Lower lobe of right lung (tissue), 2 donors: ENCODE measurements around the gene ARID1B. TPM values are rescaled to one million over a fixed set of nuclear protein-coding genes. Genes with fewer than 3 reads are reported as not detected.
A peak's percentile ranks its signal among the peaks of the same experiment; 100 is the strongest.

ENCODE experiments used
- ATAC-seq, 2 donors: fragments of 200-7000 bp; cut with Tn5 transposase; one replicate each; pipeline ENCODE4 v1.9.1; 2020 to 2022; ENCODE audit warnings: mild to moderate bottlenecking in 2 of 2, moderate library complexity in 2 of 2
- DNase-seq: peaks from one replicate; pipeline ENCODE4 v3.0.0-alpha.2; 2020
- H3K27ac ChIP-seq: fragments of 200-600 bp; one replicate; pipeline ENCODE4 v1.8.0; 2022
- H3K27me3 ChIP-seq: fragments of 200-600 bp; one replicate; pipeline ENCODE4 v1.8.0; 2022; ENCODE audit warnings: low read depth
- H3K36me3 ChIP-seq: fragments of 200-600 bp; one replicate; pipeline ENCODE4 v1.8.0; 2022; ENCODE audit warnings: mild to moderate bottlenecking
- H3K4me1 ChIP-seq: fragments of 200-600 bp; one replicate; pipeline ENCODE4 v1.8.0; 2022
- H3K4me3 ChIP-seq: fragments of 200-600 bp; one replicate; pipeline ENCODE4 v1.8.0; 2022; ENCODE audit warnings: mild to moderate bottlenecking
- H3K9me3 ChIP-seq: fragments of 200-600 bp; one replicate; pipeline ENCODE4 v1.8.0; 2022
- intact Hi-C: fragments of 100-400 bp; cut with DNase I; formaldehyde crosslinking; loops from one replicate; pipeline ENCODE4 v1.11.0; 2022
- total RNA-seq: library from RNA; stranded (reverse); fragmentation: NEBNext Ultra II Directional; extraction: Animal tissue kit (Norgen Biotek cat#: 25700); gene quantifications from one replicate; pipeline ENCODE4 v1.2.1, GENCODE V29; 2021
- TF ChIP-seq, protein P1 (sequence below): fragments of 200-600 bp; IDR thresholded peaks from one replicate; pipeline ENCODE4 v1.8.0; 2022; ENCODE audit warnings: antibody characterized with exemption, mild to moderate bottlenecking
- donor health status: DM: no; HTN: yes; CAD: no; lungs with severe emphysema.

ARID1B gene
- total RNA-seq, 1 donor from 2014 or later, result 95.5 TPM

DNA sequence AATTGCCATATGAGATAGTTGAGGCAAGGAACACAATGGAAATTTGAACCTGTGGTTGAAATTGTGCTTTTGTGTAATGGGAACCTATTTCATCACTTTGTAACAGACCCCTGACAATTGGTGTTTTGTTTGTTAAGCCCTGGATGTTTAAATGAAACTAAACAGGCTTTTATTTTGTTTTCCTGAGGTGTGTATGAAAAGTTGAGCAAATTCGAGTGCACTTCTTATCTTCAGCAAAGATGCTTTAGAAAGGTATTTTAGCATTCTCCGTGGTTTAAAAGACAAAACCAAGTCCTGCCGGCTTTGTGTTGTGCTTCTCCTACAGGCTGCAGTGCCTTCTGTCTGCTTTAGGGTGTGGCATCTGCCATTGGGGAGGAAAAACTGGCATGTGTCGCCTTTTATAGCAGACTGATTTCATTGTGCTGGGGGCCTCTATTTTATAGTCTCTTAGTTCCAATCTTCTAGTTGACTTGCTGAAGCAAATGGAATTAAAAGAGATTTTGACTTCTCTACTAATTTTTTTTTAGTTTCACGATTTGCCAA is 2.2 kb upstream of the ARID1B start:
- intact Hi-C loops, result no loop called here
- DNase-seq, result no peak
- Histone ChIP-seq H3K4me1 (peaks cover 24% of the 10 kb centered on the region), H3K27me3 (no peaks in the 10 kb centered on the region), H3K27ac (no peak overlapping the region), H3K9me3 (no peaks in the 10 kb centered on the region), H3K36me3 (no peaks in the 10 kb centered on the region), H3K4me3 (no peak overlapping the region)
- TF ChIP-seq, protein P1, sequence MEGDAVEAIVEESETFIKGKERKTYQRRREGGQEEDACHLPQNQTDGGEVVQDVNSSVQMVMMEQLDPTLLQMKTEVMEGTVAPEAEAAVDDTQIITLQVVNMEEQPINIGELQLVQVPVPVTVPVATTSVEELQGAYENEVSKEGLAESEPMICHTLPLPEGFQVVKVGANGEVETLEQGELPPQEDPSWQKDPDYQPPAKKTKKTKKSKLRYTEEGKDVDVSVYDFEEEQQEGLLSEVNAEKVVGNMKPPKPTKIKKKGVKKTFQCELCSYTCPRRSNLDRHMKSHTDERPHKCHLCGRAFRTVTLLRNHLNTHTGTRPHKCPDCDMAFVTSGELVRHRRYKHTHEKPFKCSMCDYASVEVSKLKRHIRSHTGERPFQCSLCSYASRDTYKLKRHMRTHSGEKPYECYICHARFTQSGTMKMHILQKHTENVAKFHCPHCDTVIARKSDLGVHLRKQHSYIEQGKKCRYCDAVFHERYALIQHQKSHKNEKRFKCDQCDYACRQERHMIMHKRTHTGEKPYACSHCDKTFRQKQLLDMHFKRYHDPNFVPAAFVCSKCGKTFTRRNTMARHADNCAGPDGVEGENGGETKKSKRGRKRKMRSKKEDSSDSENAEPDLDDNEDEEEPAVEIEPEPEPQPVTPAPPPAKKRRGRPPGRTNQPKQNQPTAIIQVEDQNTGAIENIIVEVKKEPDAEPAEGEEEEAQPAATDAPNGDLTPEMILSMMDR, result no peak
- ATAC-seq, result no peak

DNA sequence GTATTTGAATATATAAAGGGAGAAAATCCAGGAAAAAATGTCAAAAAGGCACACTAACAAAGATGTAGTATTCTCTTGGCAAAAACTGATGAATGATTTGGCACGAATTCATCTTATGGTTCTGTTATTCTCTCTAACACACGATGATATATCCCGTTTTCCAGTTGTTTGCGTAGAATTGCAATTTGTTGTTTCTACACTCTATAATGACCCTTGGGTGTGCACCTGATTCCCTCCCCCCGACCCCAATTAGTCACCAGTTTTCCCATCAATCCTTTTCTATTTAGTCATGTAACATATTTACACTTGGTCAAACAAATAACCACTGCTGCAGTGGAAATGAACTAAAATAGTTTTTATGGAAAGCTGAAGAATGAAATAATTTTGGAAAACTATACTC is 1.5 kb upstream of the ARID1B start:
- H3K9me3 ChIP-seq, result no peaks in the 10 kb centered on the region
- TF ChIP-seq, protein P1, result no peak
- intact Hi-C loops, result no loop called here
- H3K27me3 ChIP-seq, result no peaks in the 10 kb centered on the region
- H3K36me3 ChIP-seq, result no peaks in the 10 kb centered on the region
- ATAC-seq (no peak), DNase-seq (no peak)
- no peak overlapping the region for H3K27ac ChIP-seq
- no peak overlapping the region for H3K4me3 ChIP-seq
- H3K4me1 ChIP-seq, result peaks cover 27% of the 10 kb centered on the region

DNA sequence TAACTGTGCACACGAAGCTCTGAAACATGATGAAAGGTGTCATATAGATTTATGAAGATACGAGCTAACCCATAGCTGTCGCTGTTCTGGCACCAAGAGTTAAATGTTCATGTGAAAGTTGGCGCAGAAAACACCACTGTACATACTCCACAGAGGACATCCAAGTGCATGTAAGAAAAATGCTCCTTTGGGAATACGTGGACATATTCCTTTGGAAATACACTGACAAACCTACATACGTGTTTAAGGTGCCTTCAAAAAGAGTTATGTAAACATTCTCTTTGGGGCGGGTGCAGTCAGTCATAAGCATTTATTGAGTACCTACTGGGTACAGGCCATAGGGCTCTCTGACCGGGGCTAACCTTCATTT is 723 bp upstream of the ARID1B start:
- peaks cover 34% of the 10 kb centered on the region for H3K4me1 ChIP-seq
- H3K9me3 ChIP-seq, result no peaks in the 10 kb centered on the region
- H3K4me3 ChIP-seq, result peak overlapping the region; percentile 71
- no peak for ATAC-seq
- no peaks in the 10 kb centered on the region for H3K36me3 ChIP-seq
- peak overlapping the region; percentile 94 for H3K27ac ChIP-seq
- DNase-seq, result no peak
- intact Hi-C loops, result no loop called here
- no peaks in the 10 kb centered on the region for H3K27me3 ChIP-seq
- TF ChIP-seq, protein P1, result no peak

DNA sequence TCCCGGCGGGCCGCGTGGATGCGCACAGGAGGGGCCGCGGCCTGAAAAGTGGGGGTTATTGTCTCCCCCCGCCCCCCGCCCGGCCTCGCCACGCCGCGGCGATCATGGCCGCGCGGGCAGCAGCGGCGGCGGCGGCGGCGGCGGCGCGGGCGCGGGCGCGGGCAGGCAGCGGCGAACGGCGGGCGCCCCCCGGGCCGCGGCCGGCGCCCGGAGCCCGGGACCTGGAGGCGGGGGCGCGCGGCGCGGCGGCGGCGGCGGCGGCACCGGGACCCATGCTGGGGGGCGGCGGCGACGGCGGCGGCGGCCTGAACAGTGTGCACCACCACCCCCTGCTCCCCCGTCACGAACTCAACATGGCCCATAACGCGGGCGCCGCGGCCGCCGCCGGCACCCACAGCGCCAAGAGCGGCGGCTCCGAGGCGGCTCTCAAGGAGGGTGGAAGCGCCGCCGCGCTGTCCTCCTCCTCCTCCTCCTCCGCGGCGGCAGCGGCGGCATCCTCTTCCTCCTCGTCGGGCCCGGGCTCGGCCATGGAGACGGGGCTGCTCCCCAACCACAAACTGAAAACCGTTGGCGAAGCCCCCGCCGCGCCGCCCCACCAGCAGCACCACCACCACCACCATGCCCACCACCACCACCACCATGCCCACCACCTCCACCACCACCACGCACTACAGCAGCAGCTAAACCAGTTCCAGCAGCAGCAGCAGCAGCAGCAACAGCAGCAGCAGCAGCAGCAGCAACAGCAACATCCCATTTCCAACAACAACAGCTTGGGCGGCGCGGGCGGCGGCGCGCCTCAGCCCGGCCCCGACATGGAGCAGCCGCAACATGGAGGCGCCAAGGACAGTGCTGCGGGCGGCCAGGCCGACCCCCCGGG is 637 bp downstream of the ARID1B start:
- no peaks in the 10 kb centered on the region for H3K9me3 ChIP-seq
- peak overlapping the region; percentile 94 for H3K27ac ChIP-seq
- H3K4me1 ChIP-seq, result peaks cover 45% of the 10 kb centered on the region
- DNase-seq (peak; percentile 74), ATAC-seq (peak; percentile 41 to 65)
- no peaks in the 10 kb centered on the region for H3K36me3 ChIP-seq
- no peaks in the 10 kb centered on the region for H3K27me3 ChIP-seq
- TF ChIP-seq, protein P1, result no peak
- intact Hi-C loops, result no loop called here
- peak overlapping the region; percentile 71 for H3K4me3 ChIP-seq

DNA sequence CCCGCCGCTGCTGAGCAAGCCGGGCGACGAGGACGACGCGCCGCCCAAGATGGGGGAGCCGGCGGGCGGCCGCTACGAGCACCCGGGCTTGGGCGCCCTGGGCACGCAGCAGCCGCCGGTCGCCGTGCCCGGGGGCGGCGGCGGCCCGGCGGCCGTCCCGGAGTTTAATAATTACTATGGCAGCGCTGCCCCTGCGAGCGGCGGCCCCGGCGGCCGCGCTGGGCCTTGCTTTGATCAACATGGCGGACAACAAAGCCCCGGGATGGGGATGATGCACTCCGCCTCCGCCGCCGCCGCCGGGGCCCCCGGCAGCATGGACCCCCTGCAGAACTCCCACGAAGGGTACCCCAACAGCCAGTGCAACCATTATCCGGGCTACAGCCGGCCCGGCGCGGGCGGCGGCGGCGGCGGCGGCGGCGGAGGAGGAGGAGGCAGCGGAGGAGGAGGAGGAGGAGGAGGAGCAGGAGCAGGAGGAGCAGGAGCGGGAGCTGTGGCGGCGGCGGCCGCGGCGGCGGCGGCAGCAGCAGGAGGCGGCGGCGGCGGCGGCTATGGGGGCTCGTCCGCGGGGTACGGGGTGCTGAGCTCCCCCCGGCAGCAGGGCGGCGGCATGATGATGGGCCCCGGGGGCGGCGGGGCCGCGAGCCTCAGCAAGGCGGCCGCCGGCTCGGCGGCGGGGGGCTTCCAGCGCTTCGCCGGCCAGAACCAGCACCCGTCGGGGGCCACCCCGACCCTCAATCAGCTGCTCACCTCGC is 1.5 kb downstream of the ARID1B start:
- peak overlapping the region; percentile 71 for H3K4me3 ChIP-seq
- H3K36me3 ChIP-seq, result no peaks in the 10 kb centered on the region
- ATAC-seq, result peak; percentile 13 to 29
- TF ChIP-seq, protein P1, result no peak
- H3K27ac ChIP-seq, result peak overlapping the region; percentile 92
- peaks cover 53% of the 10 kb centered on the region for H3K4me1 ChIP-seq
- no peaks in the 10 kb centered on the region for H3K9me3 ChIP-seq
- DNase-seq, result peak; percentile 71
- intact Hi-C loops, result no loop called here
- no peaks in the 10 kb centered on the region for H3K27me3 ChIP-seq
